Prostate gland (tissue), 2 donors: ENCODE measurements around the gene CENPP. TPM values are rescaled to one million over a fixed set of nuclear protein-coding genes. Genes with fewer than 3 reads are reported as not detected.

ENCODE experiments used
- DNase-seq: peaks from one replicate; pipeline ENCODE4 v3.0.0-alpha.2; 2019; ENCODE audit warnings: low spot score
- H3K27ac ChIP-seq, 2 donors: fragments of 200-600 bp; sonication (generic); 2 replicates each; pipeline ENCODE4 v1.5.1; 2017 to 2019
- H3K27me3 ChIP-seq: fragments of 200-600 bp; sonication (generic); replicated peaks from 2 replicates; pipeline ENCODE4 v1.5.1; 2019; ENCODE audit not compliant: insufficient read depth
- H3K36me3 ChIP-seq, 2 donors: fragments of 200-600 bp; sonication (generic); 1 replicate in 1 of 2; 2 replicates in 1 of 2; pipeline versions ENCODE4 v1.5.1 to v1.8.1; 2017 to 2019
- H3K4me1 ChIP-seq: fragments of 200-600 bp; sonication (generic); replicated peaks from 2 replicates; pipeline ENCODE4 v1.5.1; 2019
- H3K4me3 ChIP-seq, 2 donors: fragments of 200-600 bp; sonication (generic); 2 replicates each; pipeline ENCODE4 v1.5.1; 2017 to 2019
- H3K9me3 ChIP-seq: fragments of 200-600 bp; sonication (generic); 2 replicates; pipeline ENCODE4 v1.5.1; 2017
- CTCF ChIP-seq, 4 experiments: fragments of 200-600 bp in 2 of 4; fragments of 450-650 bp in 2 of 4; sonication (generic) in 2 of 4; IDR thresholded peaks; 1 replicate in 3 of 4; 2 replicates in 1 of 4; pipeline ENCODE4 v1.5.1; 2016 to 2019; ENCODE audit warnings: antibody characterized with exemption in 4 of 4, mild to moderate bottlenecking in 2 of 4, moderate library complexity in 2 of 4
- POLR2A ChIP-seq: fragments of 450-650 bp; IDR thresholded peaks from one replicate; pipeline ENCODE4 v1.6.1; 2016; ENCODE audit warnings: antibody characterized with exemption, mild to moderate bottlenecking
- POLR2AphosphoS5 ChIP-seq: sonication (generic); formaldehyde crosslinking; IDR thresholded peaks from one replicate; pipeline ENCODE4 v1.6.1; 2017; ENCODE audit warnings: antibody characterized with exemption
- WGBS: methylation state at CpG from one replicate; pipeline ENCODE4 v1.1.5; 2018; 5-methylcytosine and 5-hydroxymethylcytosine counted together
- intact Hi-C: fragments of 100-400 bp; cut with DNase I; formaldehyde crosslinking; loops from one replicate; pipeline ENCODE4 v1.14.2; 2022
- total RNA-seq, 2 donors: library from RNA; depleted of rRNA; stranded (reverse); fragments of >200 nt; gene quantifications; one replicate each; pipeline ENCODE4 v1.1.0, GENCODE V29; 2016

Gene CENPP
- 10 to 100 TPM in 1 of 2 donors, 1 to 10 TPM in 1; 1.4 to 21.5 TPM for total RNA-seq

DNA sequence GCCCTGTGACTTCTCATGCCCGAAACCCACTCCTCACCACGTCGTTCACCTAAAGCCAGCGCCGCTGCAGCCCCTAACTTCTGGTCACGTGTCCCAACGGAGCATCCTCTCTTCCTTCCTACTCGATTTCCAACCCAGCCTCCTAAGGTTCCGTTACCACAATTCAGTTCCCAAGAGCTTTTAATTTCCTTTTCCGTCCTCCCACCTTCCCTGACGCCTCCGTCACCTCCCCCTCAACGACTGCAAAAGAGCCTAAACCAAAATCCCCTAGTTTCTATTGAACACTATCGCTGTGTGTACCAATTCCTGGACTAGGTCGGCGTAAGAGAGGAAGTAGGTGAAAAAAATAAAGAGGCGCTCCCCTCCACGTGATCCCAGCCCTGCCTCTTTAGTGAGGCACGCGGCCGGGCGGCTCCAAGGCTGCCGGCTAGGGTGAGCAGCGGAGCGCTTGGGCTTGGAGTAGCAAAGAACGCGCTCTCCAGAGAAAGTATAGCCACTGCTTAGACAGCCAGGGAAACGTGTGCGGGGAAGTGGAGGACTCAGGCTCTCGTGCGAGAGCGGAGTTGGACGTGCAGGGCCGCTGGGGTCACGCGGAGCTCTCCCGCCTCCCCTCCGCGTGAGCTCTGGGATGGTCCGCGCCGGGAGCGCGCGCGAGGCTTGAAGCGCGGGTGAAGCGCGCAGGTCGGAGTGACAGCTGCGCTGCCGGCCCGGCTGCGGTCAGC lies at the start of gene CENPP, which contains the start of gene NOL8:
Gene CENPP, plus strand, starts transcription at position 685 of the 722 bp plus-strand sequence.
Gene NOL8, minus strand, starts transcription at position 82 of the 722 bp plus-strand sequence. CDS start 1,189 bp downstream, outside the sequence.
- TF ChIP-seq POLR2AphosphoS5 (peak; percentile 90), POLR2A (peak; percentile 20), CTCF (IDR thresholded peaks at IDR 0.05) (no peak)
- Histone ChIP-seq H3K4me1 (peaks cover 8% of the 10 kb centered on the region), H3K36me3 (no peaks in the 10 kb centered on the region), H3K27me3 (no peaks in the 10 kb centered on the region), H3K27ac (peak within 1 kb of the TSS; percentile 89 to 94), H3K9me3 (no peaks in the 10 kb centered on the region), H3K4me3 (peak within 1 kb of the TSS; percentile 73 to 82)
- under 1% methylated on average over 54 of the region's 55 CpGs for WGBS
- intact Hi-C loops: loop anchor here (5.0 kb wide), 1 partner anchor 33 kb away; the partner anchor contains the start of gene IARS1
- peak; percentile 86 for DNase-seq

GRCh38 chr9:92276331-92277032 lies 49.3 kb upstream of the CENPP start:
- TF ChIP-seq POLR2A: no peak
- TF ChIP-seq POLR2AphosphoS5: no peak
- TF ChIP-seq CTCF (IDR thresholded peaks at IDR 0.05): no peak
- Histone ChIP-seq H3K4me3 (no peak overlapping the region), H3K4me1 (no peaks in the 10 kb centered on the region), H3K36me3 (peaks cover 0 to 13% of the 10 kb centered on the region in 2 donors), H3K27ac (no peak overlapping the region), H3K9me3 (no peaks in the 10 kb centered on the region), H3K27me3 (no peaks in the 10 kb centered on the region)
- WGBS: 53% methylated on average over 11 of the region's 11 CpGs
- DNase-seq: no peak
- intact Hi-C loops: no loop called here

DNA sequence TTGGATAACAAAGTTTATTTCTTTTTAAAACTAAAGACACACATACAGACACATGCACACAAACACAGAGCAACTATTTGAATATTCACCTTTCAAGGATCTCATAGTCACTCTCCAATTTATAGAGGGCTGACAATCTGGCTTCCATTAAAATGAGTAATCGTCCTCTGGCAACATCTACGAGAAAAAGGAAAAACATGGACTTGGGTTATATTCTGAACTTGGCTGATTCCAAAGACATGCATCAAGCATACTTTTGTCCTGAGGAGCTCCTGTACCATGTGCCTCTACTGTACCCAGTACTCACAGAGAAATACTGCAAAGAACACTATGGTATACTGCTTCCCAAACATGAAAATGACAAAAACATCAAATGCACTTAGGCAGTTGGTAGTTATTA lies 47.6 kb upstream of the CENPP start:
- Histone ChIP-seq H3K27ac (no peak overlapping the region), H3K9me3 (no peaks in the 10 kb centered on the region), H3K36me3 (peaks cover 0 to 8% of the 10 kb centered on the region in 2 donors), H3K27me3 (no peaks in the 10 kb centered on the region), H3K4me3 (no peak overlapping the region), H3K4me1 (no peaks in the 10 kb centered on the region)
- intact Hi-C loops: no loop called here
- DNase-seq: no peak
- no peak for TF ChIP-seq CTCF (IDR thresholded peaks at IDR 0.05)
- TF ChIP-seq POLR2AphosphoS5: no peak
- no peak for TF ChIP-seq POLR2A
- 69% methylated on average over 2 of the region's 2 CpGs for WGBS

GRCh38 chr9:92279302-92279701 lies 46.5 kb upstream of the CENPP start:
- no peak for DNase-seq
- TF ChIP-seq POLR2AphosphoS5: no peak
- TF ChIP-seq CTCF (IDR thresholded peaks at IDR 0.05): no peak
- no peak for TF ChIP-seq POLR2A
- Histone ChIP-seq H3K9me3 (no peaks in the 10 kb centered on the region), H3K27ac (no peak overlapping the region), H3K4me3 (no peak overlapping the region), H3K27me3 (no peaks in the 10 kb centered on the region), H3K4me1 (no peaks in the 10 kb centered on the region), H3K36me3 (peaks cover 0 to 8% of the 10 kb centered on the region in 2 donors)
- intact Hi-C loops: no loop called here
- 71% methylated on average over 1 of the region's 1 CpG for WGBS
